NT2/D1 (cell line): ENCODE measurements around the gene KRT15.

Source experiments
- YY1 ChIP-seq: IDR thresholded peaks from 2 replicates; pipeline ENCODE4 v1.6.1; 2011; ENCODE audit not compliant: insufficient read length, insufficient read depth
- ZNF274 ChIP-seq: IDR thresholded peaks from 2 replicates; pipeline ENCODE4 v1.6.1; 2011; ENCODE audit warnings: mild to moderate bottlenecking, low read depth, low read length

- TF ChIP-seq YY1 (no peak), ZNF274 (no peak)
Observed at GRCh38 chr17:41467561-41467960, 51.1 kb downstream of the KRT15 start.
